Cerebellar cortex (tissue), 1 donor: ENCODE results near the gene DNAJC30.
"Not testable (repeated sequence)": the region's sequence is repeated elsewhere in the genome, so short reads cannot be mapped to it uniquely, and the experiment has no call there.

ENCODE experiments used
- DNase-seq: peaks from one replicate; pipeline ENCODE4 v3.0.0-alpha.2; 2015; ENCODE audit warnings: low spot score

DNAJC30 gene

GRCh38 chr7:73683056-73683787 lies at the start of gene DNAJC30, which contains the start of gene BUD23:
TSS of gene DNAJC30 (minus strand) at chr7:73683453. CDS start at chr7:73683423, 30 bp downstream.
TSS of gene BUD23 (plus strand) at chr7:73683597. CDS start at chr7:73683626, 29 bp downstream.
- peak; percentile 96 for DNase-seq

GRCh38 chr7:73732397-73732796 lies 49.1 kb upstream of the DNAJC30 start:
- DNase-seq, result no peak

- DNase-seq, result no peak
These were observed 47.2 kb upstream of the DNAJC30 start for GRCh38 chr7:73730485-73730884.

- DNase-seq, result no peak
These were observed 45.3 kb upstream of the DNAJC30 start for GRCh38 chr7:73728551-73728950.

- DNase-seq, result no peak
These were observed 44.7 kb upstream of the DNAJC30 start for GRCh38 chr7:73727952-73728351.

- DNase-seq, result no peak
These were observed 42.8 kb upstream of the DNAJC30 start for GRCh38 chr7:73726083-73726466.

GRCh38 chr7:73723813-73724212 lies 40.6 kb upstream of the DNAJC30 start:
- no peak for DNase-seq

- no peak for DNase-seq
These were observed 39.5 kb upstream of the DNAJC30 start for GRCh38 chr7:73722785-73723184.

GRCh38 chr7:73722182-73722581 lies 38.9 kb upstream of the DNAJC30 start:
- DNase-seq, result not testable (repeated sequence)

GRCh38 chr7:73721377-73721817 lies 38.1 kb upstream of the DNAJC30 start:
- DNase-seq, result peak; percentile 96

- DNase-seq, result not testable (repeated sequence)
These were observed 37.2 kb upstream of the DNAJC30 start for GRCh38 chr7:73720443-73720842.

- DNase-seq, result no peak
These were observed 36.5 kb upstream of the DNAJC30 start for GRCh38 chr7:73719806-73720169.

- peak; percentile 60 for DNase-seq
These were observed 35.9 kb upstream of the DNAJC30 start, which contains the start of gene STX1A for GRCh38 chr7:73718905-73719805. TSS of gene STX1A (minus strand) at chr7:73719669. CDS start at chr7:73719631, 38 bp downstream.

- no peak for DNase-seq
These were observed 35.2 kb upstream of the DNAJC30 start for GRCh38 chr7:73718438-73718881.

- no peak for DNase-seq
These were observed 34.7 kb upstream of the DNAJC30 start for GRCh38 chr7:73717991-73718405.

GRCh38 chr7:73717025-73717807 lies 34.0 kb upstream of the DNAJC30 start:
- DNase-seq, result no peak

- DNase-seq, result no peak
These were observed 33.2 kb upstream of the DNAJC30 start for GRCh38 chr7:73716318-73716890.

- DNase-seq, result no peak
These were observed 32.5 kb upstream of the DNAJC30 start for GRCh38 chr7:73715648-73716317.

GRCh38 chr7:73713319-73713718 lies 30.1 kb upstream of the DNAJC30 start:
- not testable (repeated sequence) for DNase-seq

GRCh38 chr7:73712773-73713172 lies 29.5 kb upstream of the DNAJC30 start:
- no peak for DNase-seq

- DNase-seq, result no peak
These were observed 25.8 kb upstream of the DNAJC30 start for GRCh38 chr7:73708961-73709549.
